Measurements from ENCODE around the gene NOSIP.

GRCh38 chr19:49530708-49531107 is 49.6 kb downstream of the NOSIP start:
- TF ChIP-seq POLR2A (IDR thresholded peaks at IDR 0.05): no peak
- TF ChIP-seq, protein P1, sequence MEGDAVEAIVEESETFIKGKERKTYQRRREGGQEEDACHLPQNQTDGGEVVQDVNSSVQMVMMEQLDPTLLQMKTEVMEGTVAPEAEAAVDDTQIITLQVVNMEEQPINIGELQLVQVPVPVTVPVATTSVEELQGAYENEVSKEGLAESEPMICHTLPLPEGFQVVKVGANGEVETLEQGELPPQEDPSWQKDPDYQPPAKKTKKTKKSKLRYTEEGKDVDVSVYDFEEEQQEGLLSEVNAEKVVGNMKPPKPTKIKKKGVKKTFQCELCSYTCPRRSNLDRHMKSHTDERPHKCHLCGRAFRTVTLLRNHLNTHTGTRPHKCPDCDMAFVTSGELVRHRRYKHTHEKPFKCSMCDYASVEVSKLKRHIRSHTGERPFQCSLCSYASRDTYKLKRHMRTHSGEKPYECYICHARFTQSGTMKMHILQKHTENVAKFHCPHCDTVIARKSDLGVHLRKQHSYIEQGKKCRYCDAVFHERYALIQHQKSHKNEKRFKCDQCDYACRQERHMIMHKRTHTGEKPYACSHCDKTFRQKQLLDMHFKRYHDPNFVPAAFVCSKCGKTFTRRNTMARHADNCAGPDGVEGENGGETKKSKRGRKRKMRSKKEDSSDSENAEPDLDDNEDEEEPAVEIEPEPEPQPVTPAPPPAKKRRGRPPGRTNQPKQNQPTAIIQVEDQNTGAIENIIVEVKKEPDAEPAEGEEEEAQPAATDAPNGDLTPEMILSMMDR (IDR thresholded peaks at IDR 0.05): no peak

Measured in uterus (tissue), 2 donors.